Mammary epithelial cell (primary cell): ENCODE results near the gene IMMP2L.

Experiments
- EZH2 ChIP-seq: IDR thresholded peaks from 2 replicates; pipeline ENCODE4 v1.6.1; 2012; ENCODE audit warnings: low read length, inconsistent platforms, borderline replicate concordance
- TF ChIP-seq, protein P1 (sequence below), 2 donors: IDR thresholded peaks in 1 of 2; conservative IDR thresholded peaks in 1 of 2; 2 replicates each; pipeline ENCODE4 v1.5.1; 2011 to 2012; ENCODE audit warnings: inconsistent platforms in 2 of 2, low read length in 2 of 2, mild to moderate bottlenecking in 2 of 2, control low read depth in 1 of 2, low read depth in 1 of 2; ENCODE audit not compliant: insufficient read depth in 1 of 2; ENCODE audit errors: extremely low read depth in 1 of 2

GRCh38 chr7:111383133-111383532 is 179.2 kb downstream of the IMMP2L start:
- TF ChIP-seq, protein P1, sequence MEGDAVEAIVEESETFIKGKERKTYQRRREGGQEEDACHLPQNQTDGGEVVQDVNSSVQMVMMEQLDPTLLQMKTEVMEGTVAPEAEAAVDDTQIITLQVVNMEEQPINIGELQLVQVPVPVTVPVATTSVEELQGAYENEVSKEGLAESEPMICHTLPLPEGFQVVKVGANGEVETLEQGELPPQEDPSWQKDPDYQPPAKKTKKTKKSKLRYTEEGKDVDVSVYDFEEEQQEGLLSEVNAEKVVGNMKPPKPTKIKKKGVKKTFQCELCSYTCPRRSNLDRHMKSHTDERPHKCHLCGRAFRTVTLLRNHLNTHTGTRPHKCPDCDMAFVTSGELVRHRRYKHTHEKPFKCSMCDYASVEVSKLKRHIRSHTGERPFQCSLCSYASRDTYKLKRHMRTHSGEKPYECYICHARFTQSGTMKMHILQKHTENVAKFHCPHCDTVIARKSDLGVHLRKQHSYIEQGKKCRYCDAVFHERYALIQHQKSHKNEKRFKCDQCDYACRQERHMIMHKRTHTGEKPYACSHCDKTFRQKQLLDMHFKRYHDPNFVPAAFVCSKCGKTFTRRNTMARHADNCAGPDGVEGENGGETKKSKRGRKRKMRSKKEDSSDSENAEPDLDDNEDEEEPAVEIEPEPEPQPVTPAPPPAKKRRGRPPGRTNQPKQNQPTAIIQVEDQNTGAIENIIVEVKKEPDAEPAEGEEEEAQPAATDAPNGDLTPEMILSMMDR (conservative IDR thresholded peaks at IDR 0.05 in 1 of 2, IDR thresholded peaks at IDR 0.05 in 1 of 2; ENCODE audit: extremely low read depth in 1 of 2, insufficient read depth in 1 of 2, low read depth in 1 of 2, low read length in 2 of 2): no peak
- TF ChIP-seq EZH2: no peak
